Breast epithelium (tissue), 3 donors: ENCODE data around the gene EIF2B2.
A peak's percentile ranks its signal among the peaks of the same experiment; 100 is the strongest.

ENCODE experiments used
- CTCF ChIP-seq, 3 donors: fragments of 450-650 bp; IDR thresholded peaks; one replicate each; pipeline ENCODE4 v1.5.1; 2016 to 2017; ENCODE audit warnings: antibody characterized with exemption in 3 of 3, mild to moderate bottlenecking in 3 of 3, moderate library complexity in 3 of 3
- POLR2A ChIP-seq: fragments of 450-650 bp; IDR thresholded peaks from one replicate; pipeline ENCODE4 v1.6.1; 2016; ENCODE audit warnings: antibody characterized with exemption, mild to moderate bottlenecking, moderate library complexity
- POLR2AphosphoS5 ChIP-seq, 3 donors: sonication (generic); formaldehyde crosslinking; IDR thresholded peaks; one replicate each; pipeline ENCODE4 v1.6.1; 2017; ENCODE audit warnings: antibody characterized with exemption in 3 of 3

- TF ChIP-seq POLR2A (no peak), CTCF (IDR thresholded peaks at IDR 0.05) (no peak), POLR2AphosphoS5 (IDR thresholded peaks at IDR 0.05) (peak in 1 of 3 donors; percentile 32)
Measured at GRCh38 chr14:74973003-74973653, 29.6 kb upstream of the EIF2B2 start.
